Astrocyte (in vitro differentiated cells and primary cell): ENCODE measurements around the gene MAGEA11. TPM values are rescaled to one million over a fixed set of nuclear protein-coding genes. Genes with fewer than 3 reads are reported as not detected.

Source experiments
- DNase-seq: peaks from one replicate; pipeline ENCODE4 v3.0.0-alpha.2; 2010; ENCODE audit warnings: low read depth
- FAIRE-seq: peaks from 2 replicates; lab custom pipeline; 2011; peaks lifted over from hg19 to GRCh38; lab: Jason Lieb, UNC
- H2AFZ ChIP-seq: 2 replicates; pipeline ENCODE4 v1.6.0; 2012; ENCODE audit warnings: low read depth, low read length, inconsistent platforms
- H3K27ac ChIP-seq: 2 replicates; pipeline ENCODE4 v1.5.1; 2011; ENCODE audit warnings: low read depth, low read length, inconsistent platforms
- H3K27me3 ChIP-seq: 2 replicates; pipeline ENCODE4 v1.6.0; 2011; ENCODE audit warnings: low read length, inconsistent platforms; ENCODE audit not compliant: insufficient read depth
- H3K36me3 ChIP-seq: 2 replicates; pipeline ENCODE4 v1.5.1; 2011; ENCODE audit warnings: low read length, inconsistent platforms; ENCODE audit not compliant: insufficient read depth
- H3K4me1 ChIP-seq: 2 replicates; pipeline ENCODE4 v1.5.1; 2011; ENCODE audit warnings: low read length, inconsistent platforms; ENCODE audit not compliant: insufficient read depth
- H3K4me2 ChIP-seq: 2 replicates; pipeline ENCODE4 v1.6.0; 2012; ENCODE audit warnings: low read length, inconsistent platforms
- H3K4me3 ChIP-seq: 2 replicates; pipeline ENCODE4 v1.5.1; 2011; ENCODE audit warnings: low read depth, mild to moderate bottlenecking, low read length, inconsistent platforms; ENCODE audit not compliant: insufficient read depth
- H3K79me2 ChIP-seq: 2 replicates; pipeline ENCODE4 v1.6.0; 2012; ENCODE audit warnings: mild to moderate bottlenecking, low read length, inconsistent platforms; ENCODE audit not compliant: insufficient read depth
- H3K9ac ChIP-seq: 2 replicates; pipeline ENCODE4 v1.6.0; 2012; ENCODE audit warnings: mild to moderate bottlenecking, low read length, inconsistent platforms
- H3K9me3 ChIP-seq: 2 replicates; pipeline ENCODE4 v1.5.1; 2012; ENCODE audit warnings: low read depth, mild to moderate bottlenecking, low read length, inconsistent platforms; ENCODE audit not compliant: insufficient read depth
- H4K20me1 ChIP-seq: 2 replicates; pipeline ENCODE4 v1.6.0; 2012; ENCODE audit warnings: low read length, inconsistent platforms; ENCODE audit not compliant: insufficient read depth
- H3K27ac Mint-ChIP-seq: one replicate; pipeline ENCODE4 v1.8.0; 2021; ENCODE audit warnings: mild to moderate bottlenecking, mixed read lengths; ENCODE audit not compliant: unreplicated experiment
- H3K27me3 Mint-ChIP-seq: one replicate; pipeline ENCODE4 v1.8.0; 2021; ENCODE audit warnings: low read depth, mixed read lengths; ENCODE audit not compliant: unreplicated experiment
- H3K36me3 Mint-ChIP-seq: one replicate; pipeline ENCODE4 v1.8.0; 2021; ENCODE audit warnings: low read depth, mixed read lengths; ENCODE audit not compliant: unreplicated experiment
- H3K4me1 Mint-ChIP-seq: one replicate; pipeline ENCODE4 v1.8.0; 2021; ENCODE audit warnings: low read depth, mixed read lengths; ENCODE audit not compliant: unreplicated experiment
- H3K4me3 Mint-ChIP-seq: one replicate; pipeline ENCODE4 v1.8.0; 2021; ENCODE audit warnings: mild to moderate bottlenecking, moderate library complexity, mixed read lengths; ENCODE audit not compliant: unreplicated experiment
- H3K9me3 Mint-ChIP-seq: one replicate; pipeline ENCODE4 v1.8.0; 2021; ENCODE audit warnings: mild to moderate bottlenecking, mixed read lengths; ENCODE audit not compliant: unreplicated experiment
- CTCF ChIP-seq: IDR thresholded peaks from 2 replicates; pipeline ENCODE4 v1.5.1; 2011; ENCODE audit warnings: low read depth, mild to moderate bottlenecking, inconsistent platforms, low read length, moderate library complexity; ENCODE audit not compliant: insufficient read depth
- EZH2 ChIP-seq: IDR thresholded peaks from 2 replicates; pipeline ENCODE4 v1.6.1; 2012; ENCODE audit warnings: mild to moderate bottlenecking, low read length, inconsistent platforms; ENCODE audit not compliant: insufficient read depth
- total RNA-seq: library from RNA; stranded (reverse); gene quantifications from 2 replicates; pipeline ENCODE4 v1.2.1, GENCODE V29; 2021

Gene MAGEA11
- total RNA-seq, 1 donor from 2014 or later: not detected

- Mint-ChIP-seq H3K4me3 (no peak overlapping the region), H3K27ac (no peak overlapping the region), H3K9me3 (no peaks in the 10 kb centered on the region), H3K4me1 (peaks cover 6% of the 10 kb centered on the region), H3K36me3 (no peaks in the 10 kb centered on the region), H3K27me3 (no peaks in the 10 kb centered on the region)
- no peak overlapping the region for H3K4me3 ChIP-seq
- no peak overlapping the region for H2AFZ ChIP-seq
- no peaks in the 10 kb centered on the region for H3K4me1 ChIP-seq
- H3K9ac ChIP-seq: no peak overlapping the region
- no peak overlapping the region for H3K27ac ChIP-seq
- no peaks in the 10 kb centered on the region for H3K9me3 ChIP-seq
- FAIRE-seq (no peak), DNase-seq (no peak)
- no peaks in the 10 kb centered on the region for H3K79me2 ChIP-seq
- TF ChIP-seq CTCF (no peak), EZH2 (no peak)
- no peak overlapping the region for H3K4me2 ChIP-seq
- H4K20me1 ChIP-seq: no peaks in the 10 kb centered on the region
- no peaks in the 10 kb centered on the region for H3K27me3 ChIP-seq
- H3K36me3 ChIP-seq: no peaks in the 10 kb centered on the region
These were observed 30.7 kb upstream of the MAGEA11 start for GRCh38 chrX:149681182-149681581.

- no peaks in the 10 kb centered on the region for H3K36me3 Mint-ChIP-seq
- peak; percentile 56 for FAIRE-seq
- TF ChIP-seq EZH2 (no peak), CTCF (no peak)
- Histone ChIP-seq H3K4me1 (no peaks in the 10 kb centered on the region), H3K9ac (no peak overlapping the region), H4K20me1 (no peaks in the 10 kb centered on the region), H3K4me2 (no peak overlapping the region), H2AFZ (no peak overlapping the region), H3K4me3 (no peak overlapping the region), H3K27ac (no peak overlapping the region), H3K79me2 (no peaks in the 10 kb centered on the region), H3K36me3 (no peaks in the 10 kb centered on the region), H3K27me3 (no peaks in the 10 kb centered on the region), H3K9me3 (no peaks in the 10 kb centered on the region)
- no peak overlapping the region for H3K4me3 Mint-ChIP-seq
- H3K27me3 Mint-ChIP-seq: no peaks in the 10 kb centered on the region
- H3K27ac Mint-ChIP-seq: no peak overlapping the region
- no peak for DNase-seq
- H3K4me1 Mint-ChIP-seq: peaks cover 6% of the 10 kb centered on the region
- no peaks in the 10 kb centered on the region for H3K9me3 Mint-ChIP-seq
These were observed 29.8 kb upstream of the MAGEA11 start for GRCh38 chrX:149682031-149682430.

- peaks cover 6% of the 10 kb centered on the region for H3K4me1 Mint-ChIP-seq
- H3K9me3 Mint-ChIP-seq: no peaks in the 10 kb centered on the region
- Histone ChIP-seq H3K4me3 (no peak overlapping the region), H3K27ac (no peak overlapping the region), H3K9ac (no peak overlapping the region), H4K20me1 (no peaks in the 10 kb centered on the region), H3K4me2 (no peak overlapping the region), H3K4me1 (no peaks in the 10 kb centered on the region), H3K36me3 (no peaks in the 10 kb centered on the region), H2AFZ (no peak overlapping the region), H3K9me3 (no peaks in the 10 kb centered on the region), H3K27me3 (no peaks in the 10 kb centered on the region), H3K79me2 (no peaks in the 10 kb centered on the region)
- H3K27me3 Mint-ChIP-seq: no peaks in the 10 kb centered on the region
- no peak overlapping the region for H3K4me3 Mint-ChIP-seq
- no peak for DNase-seq
- TF ChIP-seq EZH2 (no peak), CTCF (no peak)
- no peaks in the 10 kb centered on the region for H3K36me3 Mint-ChIP-seq
- H3K27ac Mint-ChIP-seq: no peak overlapping the region
- peak; percentile 9 for FAIRE-seq
These were observed 28.6 kb upstream of the MAGEA11 start for GRCh38 chrX:149682956-149683947.
